HG02763 (cell line): ENCODE measurements around the gene SNX27.

Experiments used
- ATAC-seq: cut with Tn5 transposase; IDR thresholded peaks from one replicate; pipeline ENCODE4 v1.9.1; 2021; ENCODE audit warnings: mild to moderate bottlenecking, moderate library complexity; ENCODE audit not compliant: unreplicated experiment

The SNX27 gene

GRCh38 chr1:151701515-151701914 lies 89.7 kb downstream of the SNX27 start:
- no peak for ATAC-seq

- no peak for ATAC-seq
Observed at GRCh38 chr1:151702936-151703335, 91.1 kb downstream of the SNX27 start.

GRCh38 chr1:151703813-151704212 lies 92.0 kb downstream of the SNX27 start:
- no peak for ATAC-seq

- no peak for ATAC-seq
Observed at GRCh38 chr1:151704246-151704645, 92.4 kb downstream of the SNX27 start.

GRCh38 chr1:151705146-151705545 lies 93.3 kb downstream of the SNX27 start:
- no peak for ATAC-seq

DNA sequence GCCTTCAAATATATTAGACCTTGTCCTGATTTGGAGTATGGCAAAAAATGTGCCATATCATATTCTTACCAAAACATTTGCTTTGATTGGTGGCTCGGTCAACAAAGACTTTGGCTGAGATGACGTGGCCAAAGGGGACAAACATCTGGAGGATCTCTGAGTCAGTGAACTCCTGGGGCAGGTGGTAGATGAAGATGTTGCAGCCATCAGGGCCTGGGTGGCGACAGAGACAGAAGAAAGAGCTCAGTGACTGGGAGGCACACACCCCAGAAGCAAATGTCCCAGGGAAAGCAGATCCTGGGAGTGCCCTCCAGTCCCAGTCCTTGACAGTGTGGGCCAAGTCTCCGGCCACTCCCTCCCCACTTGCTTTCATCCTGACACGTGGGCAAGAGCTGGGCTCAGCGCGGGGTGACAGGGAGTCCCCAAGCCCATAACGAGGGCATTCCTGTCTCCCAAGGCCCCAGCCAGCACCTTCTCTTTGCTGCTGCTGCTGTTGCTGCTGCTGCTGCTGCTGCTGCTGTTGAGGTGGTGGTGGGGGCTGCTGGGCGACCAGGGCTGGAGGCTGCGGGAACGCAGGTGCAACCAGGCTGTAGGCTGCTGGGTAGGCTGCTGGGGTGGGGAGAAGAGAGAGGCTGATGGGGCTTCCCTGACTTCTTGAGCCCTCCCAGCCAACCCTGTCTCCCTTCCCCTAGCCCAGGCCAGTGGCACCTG lies 94.1 kb downstream of the SNX27 start:
- no peak for ATAC-seq

DNA sequence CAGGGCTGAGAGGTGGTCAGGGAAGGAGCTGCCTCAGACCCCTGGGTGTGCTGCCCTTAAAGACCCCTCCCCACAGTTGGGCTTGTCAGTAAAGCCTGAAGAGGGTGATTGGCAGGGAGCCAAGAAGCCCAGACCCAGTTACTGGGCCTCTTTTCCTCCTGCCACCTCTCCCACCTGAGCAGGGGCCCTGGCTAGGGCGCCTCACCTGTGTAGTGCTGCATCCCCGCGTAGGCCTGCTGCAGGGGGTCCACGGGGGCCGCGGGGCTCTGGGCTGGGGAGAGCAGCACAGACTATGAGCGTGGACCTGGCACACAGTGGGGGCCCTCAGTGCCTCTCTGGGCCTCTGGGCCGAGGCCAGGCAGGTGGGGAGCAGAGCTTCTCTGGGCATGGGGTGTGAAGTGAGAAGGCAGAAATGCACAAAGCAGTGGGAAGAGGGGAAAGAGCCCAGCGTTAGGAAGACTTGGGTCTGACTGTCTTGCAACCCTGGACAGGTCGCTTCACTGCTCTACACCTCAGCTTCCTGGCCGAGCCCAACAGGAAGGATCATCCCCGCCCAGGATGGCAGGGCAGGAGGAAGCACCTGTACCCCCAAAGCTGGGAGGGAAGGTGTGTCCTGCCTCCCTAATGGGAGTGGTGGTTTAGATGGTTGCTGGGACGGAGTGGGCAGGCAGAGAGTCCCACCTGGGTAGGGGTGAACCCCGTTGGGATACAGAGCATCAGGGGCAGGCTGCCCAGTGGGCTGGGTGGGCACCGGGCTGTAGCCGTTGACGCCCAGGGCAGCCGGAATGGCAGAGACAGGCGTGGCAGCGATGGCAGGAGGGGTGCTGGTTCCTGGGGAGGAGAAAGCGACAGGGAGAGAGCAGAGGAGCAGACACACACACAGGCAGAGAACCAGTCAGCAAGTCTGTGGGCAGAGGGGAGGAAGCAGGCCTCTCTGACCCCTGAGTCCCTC lies 94.9 kb downstream of the SNX27 start:
- no peak for ATAC-seq

DNA sequence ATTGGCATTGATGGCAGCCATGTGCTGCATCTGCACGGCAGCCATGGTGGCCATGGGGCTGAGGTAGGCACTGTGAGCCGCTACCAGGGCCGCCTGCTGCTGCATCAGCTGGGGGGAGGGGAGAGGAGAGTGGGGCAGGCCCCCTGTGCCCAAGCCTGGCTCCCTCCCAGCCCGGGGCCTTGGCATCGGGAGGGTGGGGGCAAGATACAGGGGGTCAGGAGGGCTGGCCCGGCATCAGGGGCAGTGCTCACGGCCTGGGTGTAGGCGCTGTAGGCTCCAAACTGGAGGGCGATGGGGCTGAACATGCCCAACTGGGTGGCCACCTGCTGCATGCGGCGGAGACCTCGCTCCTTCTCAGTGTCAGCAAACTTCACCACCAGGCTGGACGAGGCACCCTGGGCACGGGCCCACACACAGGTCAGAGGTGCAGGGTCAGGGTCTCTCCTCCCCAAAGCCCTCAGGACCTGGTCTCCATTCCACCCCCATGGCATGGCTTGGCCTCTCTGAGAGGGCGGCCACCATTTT lies 95.8 kb downstream of the SNX27 start:
- no peak for ATAC-seq

GRCh38 chr1:151708891-151709290 lies 97.0 kb downstream of the SNX27 start:
- ATAC-seq, result no peak

GRCh38 chr1:151710187-151710840 lies 98.5 kb downstream of the SNX27 start:
- ATAC-seq, result no peak

DNA sequence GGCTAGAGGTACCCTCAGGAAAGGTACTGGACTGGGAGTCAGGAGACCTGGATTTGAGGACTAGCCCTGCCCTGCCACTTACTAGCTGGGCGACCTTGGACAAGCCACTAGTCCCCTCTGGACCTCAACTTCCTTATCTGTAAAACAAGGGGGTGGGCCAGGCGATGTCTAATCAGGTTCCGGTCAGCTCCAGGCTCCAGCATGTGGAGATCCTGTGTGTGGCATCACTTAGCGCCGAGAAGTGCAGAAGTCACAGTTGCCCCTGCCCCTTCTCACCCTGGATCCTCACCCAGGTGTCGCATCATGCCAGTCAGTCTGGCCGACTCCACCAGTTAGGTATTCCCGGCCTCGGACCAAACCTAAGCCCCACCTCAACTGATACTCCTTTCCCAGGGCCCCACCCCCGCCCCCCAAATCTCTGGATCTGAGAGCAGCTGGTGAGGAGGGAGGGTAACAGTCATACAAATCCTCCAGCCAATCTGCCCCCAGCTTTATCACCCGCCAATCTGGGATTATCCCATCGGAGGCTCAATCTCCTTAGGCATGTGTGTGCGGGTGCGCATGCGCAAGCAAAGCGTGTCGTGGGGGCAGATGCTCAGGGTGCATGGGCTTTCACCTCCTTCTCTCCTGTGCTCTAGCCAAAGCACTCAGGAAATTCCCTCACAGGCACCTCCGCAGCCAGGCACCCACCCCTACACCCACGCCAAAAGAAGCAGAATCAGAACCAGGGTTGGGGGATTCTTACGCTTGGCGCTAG lies 99.4 kb downstream of the SNX27 start:
- ATAC-seq, result no peak

DNA sequence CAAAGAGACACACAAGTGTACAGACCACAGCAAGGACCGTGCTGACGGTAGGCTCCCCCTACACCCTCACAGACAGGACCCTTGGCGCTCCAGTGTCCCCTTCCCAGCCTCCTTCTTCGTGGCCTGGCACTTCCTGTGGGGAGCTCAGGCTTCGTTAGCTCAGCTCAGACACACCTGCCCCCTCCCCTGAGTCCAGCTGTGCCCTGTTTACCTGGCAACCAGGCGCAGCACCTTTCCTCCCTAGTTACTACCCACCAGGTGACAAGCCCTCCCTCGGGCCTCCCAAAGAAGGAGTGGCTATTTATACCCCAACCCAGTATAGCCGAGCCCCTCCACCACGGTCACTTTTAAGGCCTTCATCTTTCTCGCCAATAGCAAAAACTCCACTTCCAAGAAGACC lies 100.1 kb downstream of the SNX27 start:
- no peak for ATAC-seq

GRCh38 chr1:151713044-151713443 lies 101.2 kb downstream of the SNX27 start:
- no peak for ATAC-seq

- no peak for ATAC-seq
Observed at GRCh38 chr1:151713874-151714273, 102.0 kb downstream of the SNX27 start.

GRCh38 chr1:151714820-151715725 lies 103.2 kb downstream of the SNX27 start:
- ATAC-seq, result no peak

- no peak for ATAC-seq
Observed at GRCh38 chr1:151715726-151716404, 104.0 kb downstream of the SNX27 start.

GRCh38 chr1:151716405-151716762 lies 104.5 kb downstream of the SNX27 start:
- no peak for ATAC-seq

DNA sequence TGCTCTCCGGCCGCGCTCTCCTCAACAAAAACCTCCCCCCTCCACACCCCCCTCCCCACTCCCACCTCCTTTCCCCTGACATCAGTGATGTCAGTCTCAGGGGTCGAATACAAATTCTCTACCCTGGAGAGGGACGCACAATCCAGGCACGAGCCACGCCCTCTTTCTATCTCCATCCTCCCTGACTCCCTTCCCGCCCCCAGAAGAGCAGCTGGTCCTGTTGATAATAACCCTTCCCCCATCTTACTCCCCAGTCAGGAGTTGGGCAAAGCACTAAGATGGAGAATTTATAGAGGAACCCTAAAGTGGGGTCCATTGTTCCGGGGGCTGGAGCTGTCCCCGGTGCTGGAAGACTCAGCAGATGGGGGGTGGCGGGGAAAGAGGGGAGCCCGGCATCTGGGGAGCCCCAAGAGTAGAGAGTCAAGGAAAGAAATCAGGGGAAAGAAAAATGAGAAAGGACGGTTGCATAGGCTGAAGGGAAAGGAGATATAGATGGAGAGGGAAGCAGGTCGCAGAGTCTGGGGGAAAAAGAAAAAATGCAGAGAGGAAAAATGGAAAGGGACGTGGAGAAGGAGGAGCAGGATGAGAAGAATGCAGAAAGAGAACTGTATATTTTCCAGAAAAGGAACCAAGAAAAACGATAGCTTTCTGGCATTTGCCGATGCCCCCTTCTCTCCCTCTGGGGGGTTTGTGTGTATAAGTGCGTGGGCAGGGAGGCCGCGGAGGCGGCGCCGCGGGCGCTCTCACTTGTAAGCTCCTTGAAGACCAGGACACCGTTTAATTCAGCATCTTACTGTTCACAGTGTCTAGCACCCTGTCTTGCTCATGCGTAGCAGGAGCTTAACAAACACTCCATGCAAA lies 105.2 kb downstream of the SNX27 start, which contains the start of gene CELF3:
Gene CELF3, minus strand, starts transcription at position 33 of the 861 bp plus-strand sequence. CDS start 783 bp downstream, outside the sequence.
- no peak for ATAC-seq
